Uterus (tissue), 2 donors: ENCODE results near the gene GLT8D2.

Source experiments
- CTCF ChIP-seq, 4 experiments: fragments of 200-600 bp in 2 of 4; fragments of 450-650 bp in 2 of 4; sonication (generic) in 2 of 4; IDR thresholded peaks; one replicate each; pipeline ENCODE4 v1.5.1; 2016 to 2019; ENCODE audit warnings: antibody characterized with exemption in 4 of 4, mild to moderate bottlenecking in 2 of 4, moderate library complexity in 1 of 4
- POLR2A ChIP-seq, 2 donors: fragments of 450-650 bp; IDR thresholded peaks; one replicate each; pipeline ENCODE4 v1.6.1; 2016; ENCODE audit warnings: antibody characterized with exemption in 2 of 2, mild to moderate bottlenecking in 1 of 2, moderate library complexity in 1 of 2

GRCh38 chr12:104060791-104061190 is 10.8 kb upstream of the GLT8D2 start:
- no peak for TF ChIP-seq CTCF (IDR thresholded peaks at IDR 0.05)
- TF ChIP-seq POLR2A (IDR thresholded peaks at IDR 0.05) = no peak
